Mesothelial cell of epicardium (in vitro differentiated cells): ENCODE data around the gene TUBB6. TPM values are rescaled to one million over a fixed set of nuclear protein-coding genes. Genes with fewer than 3 reads are reported as not detected.

ENCODE experiments used
- DNase-seq, 2 experiments: peaks; one replicate each; pipeline ENCODE4 v3.0.0; 2021; ENCODE audit warnings: low spot score in 2 of 2; ENCODE audit not compliant: unreplicated experiment in 2 of 2
- H3K27ac Mint-ChIP-seq: 2 replicates; pipeline ENCODE4 v1.8.0; 2021; ENCODE audit warnings: mixed read lengths
- H3K27me3 Mint-ChIP-seq: 2 replicates; pipeline ENCODE4 v1.8.0; 2021; ENCODE audit warnings: low read depth, mixed read lengths
- H3K36me3 Mint-ChIP-seq: 2 replicates; pipeline ENCODE4 v1.8.0; 2021; ENCODE audit warnings: mixed read lengths
- H3K4me1 Mint-ChIP-seq: 2 replicates; pipeline ENCODE4 v1.8.0; 2021; ENCODE audit warnings: mixed read lengths
- H3K4me3 Mint-ChIP-seq: 2 replicates; pipeline ENCODE4 v1.8.0; 2021; ENCODE audit warnings: mild to moderate bottlenecking, moderate library complexity, mixed read lengths
- H3K9me3 Mint-ChIP-seq: 2 replicates; pipeline ENCODE4 v1.8.0; 2021; ENCODE audit warnings: mixed read lengths
- total RNA-seq: library from RNA; stranded (reverse); gene quantifications from 3 replicates; pipeline ENCODE4 v1.2.1, GENCODE V29; 2021
- TF ChIP-seq, protein P1 (sequence below): fragments of 200-600 bp; sonication (generic); IDR thresholded peaks from one replicate; pipeline ENCODE4 v1.5.0; 2021; ENCODE audit warnings: antibody characterized with exemption; ENCODE audit not compliant: unreplicated experiment

The TUBB6 gene
- total RNA-seq, 1 donor from 2014 or later, result 55.0 TPM

DNA sequence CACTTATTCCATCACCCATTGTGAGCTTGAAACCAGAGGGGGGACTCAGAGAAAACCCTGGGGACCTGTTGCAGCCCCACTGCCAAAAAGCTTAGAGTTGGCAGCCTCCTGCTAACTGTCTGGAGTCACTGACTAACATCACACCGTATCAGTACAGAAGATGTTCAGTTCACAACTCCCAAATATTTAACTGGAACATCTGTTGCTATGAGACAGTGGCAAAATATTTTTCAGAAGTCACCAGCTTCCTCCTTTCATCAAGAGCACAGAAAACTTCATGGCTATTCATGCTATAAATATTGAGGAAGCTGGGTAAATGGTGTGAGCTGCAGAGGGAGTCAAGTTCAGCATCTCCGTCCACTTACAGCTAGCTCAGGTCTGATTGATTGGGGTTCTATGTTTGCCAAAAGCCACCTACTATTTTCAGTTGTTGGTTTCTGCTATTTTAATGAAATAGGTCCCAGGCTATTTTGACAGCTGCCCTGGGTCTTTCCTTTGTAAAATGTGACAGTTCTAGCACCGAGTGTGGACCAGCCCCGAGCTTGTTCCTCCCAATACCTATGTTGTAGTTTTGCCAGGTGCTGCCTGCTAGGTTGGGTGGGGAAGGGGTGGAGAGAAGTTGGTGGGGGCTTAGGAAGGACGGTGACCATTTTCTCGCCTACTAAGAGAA, 9.8 kb downstream of the TUBB6 start:
- DNase-seq, result no peak
- Mint-ChIP-seq H3K9me3 (no peaks in the 10 kb centered on the region), H3K27ac (peak overlapping the region; percentile 6), H3K27me3 (no peaks in the 10 kb centered on the region), H3K4me3 (no peak overlapping the region), H3K36me3 (peaks cover 19% of the 10 kb centered on the region), H3K4me1 (no peaks in the 10 kb centered on the region)
- TF ChIP-seq, protein P1, sequence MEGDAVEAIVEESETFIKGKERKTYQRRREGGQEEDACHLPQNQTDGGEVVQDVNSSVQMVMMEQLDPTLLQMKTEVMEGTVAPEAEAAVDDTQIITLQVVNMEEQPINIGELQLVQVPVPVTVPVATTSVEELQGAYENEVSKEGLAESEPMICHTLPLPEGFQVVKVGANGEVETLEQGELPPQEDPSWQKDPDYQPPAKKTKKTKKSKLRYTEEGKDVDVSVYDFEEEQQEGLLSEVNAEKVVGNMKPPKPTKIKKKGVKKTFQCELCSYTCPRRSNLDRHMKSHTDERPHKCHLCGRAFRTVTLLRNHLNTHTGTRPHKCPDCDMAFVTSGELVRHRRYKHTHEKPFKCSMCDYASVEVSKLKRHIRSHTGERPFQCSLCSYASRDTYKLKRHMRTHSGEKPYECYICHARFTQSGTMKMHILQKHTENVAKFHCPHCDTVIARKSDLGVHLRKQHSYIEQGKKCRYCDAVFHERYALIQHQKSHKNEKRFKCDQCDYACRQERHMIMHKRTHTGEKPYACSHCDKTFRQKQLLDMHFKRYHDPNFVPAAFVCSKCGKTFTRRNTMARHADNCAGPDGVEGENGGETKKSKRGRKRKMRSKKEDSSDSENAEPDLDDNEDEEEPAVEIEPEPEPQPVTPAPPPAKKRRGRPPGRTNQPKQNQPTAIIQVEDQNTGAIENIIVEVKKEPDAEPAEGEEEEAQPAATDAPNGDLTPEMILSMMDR, result no peak

DNA sequence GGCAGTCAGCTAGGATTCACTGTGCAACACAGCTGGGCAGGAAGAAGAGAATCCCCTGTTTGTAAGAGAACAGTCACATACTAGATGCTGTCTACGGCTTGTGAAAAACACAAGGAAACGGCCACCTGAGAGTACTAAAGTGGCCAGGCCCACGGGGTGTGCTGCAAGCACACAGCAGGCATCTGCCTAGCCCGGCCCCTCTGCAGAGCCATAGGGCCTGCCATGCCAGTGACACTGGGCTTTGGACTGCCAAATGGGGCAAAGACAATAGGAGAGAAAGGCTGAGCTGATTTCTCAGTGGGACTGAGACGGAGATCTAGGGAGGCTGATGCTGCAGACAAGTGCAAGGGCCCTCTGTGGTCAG, 10.3 kb downstream of the TUBB6 start:
- Mint-ChIP-seq H3K27ac (peak overlapping the region; percentile 6), H3K4me1 (no peaks in the 10 kb centered on the region), H3K27me3 (no peaks in the 10 kb centered on the region), H3K4me3 (no peak overlapping the region), H3K9me3 (no peaks in the 10 kb centered on the region), H3K36me3 (peaks cover 18% of the 10 kb centered on the region)
- TF ChIP-seq, protein P1, result no peak
- no peak for DNase-seq

DNA sequence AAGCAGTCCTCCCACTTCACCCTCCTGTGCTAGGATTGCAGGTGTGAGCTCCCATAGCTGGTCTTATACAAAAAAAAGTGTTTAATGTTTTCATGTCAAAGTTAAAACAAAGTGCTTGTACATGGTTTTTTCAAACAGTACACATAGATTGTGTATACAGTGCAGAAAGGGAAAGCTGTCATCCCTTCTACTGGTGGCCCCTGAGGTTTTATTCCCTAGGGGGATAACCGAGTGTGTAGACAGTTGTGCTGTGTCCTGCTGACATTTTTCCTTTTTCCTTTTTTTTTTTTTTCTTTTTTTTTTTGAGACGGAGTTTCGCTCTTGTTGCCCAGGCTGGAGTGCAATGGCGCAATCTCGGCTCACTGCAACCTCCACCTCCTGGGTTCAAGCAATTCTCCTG, 10.8 kb downstream of the TUBB6 start:
- no peak overlapping the region for H3K27ac Mint-ChIP-seq
- H3K9me3 Mint-ChIP-seq, result no peaks in the 10 kb centered on the region
- no peak for DNase-seq
- TF ChIP-seq, protein P1, result no peak
- H3K36me3 Mint-ChIP-seq, result peaks cover 13% of the 10 kb centered on the region
- no peak overlapping the region for H3K4me3 Mint-ChIP-seq
- no peaks in the 10 kb centered on the region for H3K27me3 Mint-ChIP-seq
- H3K4me1 Mint-ChIP-seq, result no peaks in the 10 kb centered on the region

DNA sequence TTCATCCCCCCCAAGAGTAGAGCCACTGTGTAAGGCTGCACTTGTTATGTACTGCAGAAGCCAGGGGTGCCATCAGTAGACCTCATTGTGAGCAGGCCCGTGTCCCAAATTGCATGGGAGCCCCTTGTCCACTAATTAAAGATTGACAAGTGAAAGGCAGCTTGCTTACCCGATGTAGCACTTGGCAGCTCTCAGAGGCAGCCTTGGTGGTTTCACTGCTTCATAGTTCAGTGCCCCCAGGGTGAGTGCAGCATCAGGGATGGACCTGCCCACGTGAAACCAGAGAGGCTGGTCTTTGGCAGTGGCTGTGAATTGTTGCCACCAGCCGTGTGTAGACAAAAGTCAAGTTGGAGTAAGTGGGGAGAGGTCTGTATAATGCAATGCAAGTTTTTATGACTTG, 13.3 kb downstream of the TUBB6 start:
- TF ChIP-seq, protein P1, result no peak
- Mint-ChIP-seq H3K4me3 (no peak overlapping the region), H3K4me1 (no peaks in the 10 kb centered on the region), H3K36me3 (peaks cover 26% of the 10 kb centered on the region), H3K27ac (no peak overlapping the region), H3K9me3 (no peaks in the 10 kb centered on the region), H3K27me3 (no peaks in the 10 kb centered on the region)
- no peak for DNase-seq

DNA sequence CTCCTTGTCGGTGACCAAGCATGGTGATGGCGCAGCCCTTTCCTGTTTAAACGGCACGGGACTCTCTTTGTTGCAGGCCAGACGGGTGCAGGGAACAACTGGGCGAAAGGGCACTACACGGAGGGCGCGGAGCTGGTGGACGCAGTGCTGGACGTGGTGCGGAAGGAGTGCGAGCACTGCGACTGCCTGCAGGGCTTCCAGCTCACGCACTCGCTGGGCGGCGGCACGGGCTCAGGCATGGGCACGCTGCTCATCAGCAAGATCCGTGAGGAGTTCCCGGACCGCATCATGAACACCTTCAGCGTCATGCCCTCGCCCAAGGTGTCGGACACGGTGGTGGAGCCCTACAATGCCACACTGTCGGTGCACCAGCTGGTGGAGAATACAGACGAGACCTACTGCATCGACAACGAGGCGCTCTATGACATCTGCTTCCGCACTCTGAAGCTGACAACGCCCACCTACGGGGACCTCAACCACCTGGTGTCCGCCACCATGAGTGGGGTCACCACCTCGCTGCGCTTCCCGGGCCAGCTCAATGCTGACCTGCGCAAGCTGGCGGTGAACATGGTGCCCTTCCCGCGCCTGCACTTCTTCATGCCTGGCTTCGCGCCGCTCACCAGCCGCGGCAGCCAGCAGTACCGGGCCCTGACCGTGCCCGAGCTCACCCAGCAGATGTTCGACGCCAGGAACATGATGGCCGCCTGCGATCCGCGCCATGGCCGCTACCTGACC, 17.1 kb downstream of the TUBB6 start:
- Mint-ChIP-seq H3K4me3 (no peak overlapping the region), H3K27ac (no peak overlapping the region), H3K4me1 (no peaks in the 10 kb centered on the region), H3K9me3 (no peaks in the 10 kb centered on the region), H3K27me3 (no peaks in the 10 kb centered on the region), H3K36me3 (peaks cover 47% of the 10 kb centered on the region)
- TF ChIP-seq, protein P1, result no peak
- DNase-seq, result no peak
